Stimulated activated CD4-positive, alpha-beta T cell treated with anti-CD3 and anti-CD28 coated beads, Interleukin-1b, Interleukin-23, amount 100 ng/mL, for 24 hours (primary cell): Measurements from ENCODE around the gene GAD1.

ENCODE experiments used
- DNase-seq, 4 experiments: peaks; one replicate each; pipeline ENCODE4 v3.0.0-alpha.2; 2020; ENCODE audit warnings: low read depth in 4 of 4, low spot score in 1 of 4

The GAD1 gene

DNA sequence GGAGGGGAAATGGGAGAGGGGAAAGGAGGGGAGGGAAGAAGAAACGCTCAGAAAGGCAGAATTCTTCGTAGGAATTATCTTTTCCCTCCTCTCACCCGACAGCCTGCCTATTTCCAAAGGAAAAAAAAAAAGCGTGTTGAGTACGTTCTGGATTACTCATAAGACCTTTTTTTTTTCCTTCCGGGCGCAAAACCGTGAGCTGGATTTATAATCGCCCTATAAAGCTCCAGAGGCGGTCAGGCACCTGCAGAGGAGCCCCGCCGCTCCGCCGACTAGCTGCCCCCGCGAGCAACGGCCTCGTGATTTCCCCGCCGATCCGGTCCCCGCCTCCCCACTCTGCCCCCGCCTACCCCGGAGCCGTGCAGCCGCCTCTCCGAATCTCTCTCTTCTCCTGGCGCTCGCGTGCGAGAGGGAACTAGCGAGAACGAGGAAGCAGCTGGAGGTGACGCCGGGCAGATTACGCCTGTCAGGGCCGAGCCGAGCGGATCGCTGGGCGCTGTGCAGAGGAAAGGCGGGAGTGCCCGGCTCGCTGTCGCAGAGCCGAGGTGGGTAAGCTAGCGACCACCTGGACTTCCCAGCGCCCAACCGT, at the start of gene GAD1:
TSS of gene GAD1 (plus strand) at position 384 of the 589 bp plus-strand sequence. CDS start 1,705 bp downstream, outside the sequence.
- peak in 3 of 4 experiments; percentile 36 to 64 (median 48) for DNase-seq

- peak; percentile 7 to 36 (median 10) for DNase-seq
These were observed 46.6 kb upstream of the GAD1 start, which contains the start of gene ERICH2 for GRCh38 chr2:170770008-170770605. Gene ERICH2, plus strand, starts transcription at chr2:170770378. Its CDS starts 304 bp downstream, at chr2:170770682.

- DNase-seq: peak; percentile 25 to 63 (median 36)
These were observed 45.9 kb upstream of the GAD1 start for GRCh38 chr2:170770606-170771420.

GRCh38 chr2:170771421-170771937, 45.2 kb upstream of the GAD1 start:
- DNase-seq: no peak

DNA sequence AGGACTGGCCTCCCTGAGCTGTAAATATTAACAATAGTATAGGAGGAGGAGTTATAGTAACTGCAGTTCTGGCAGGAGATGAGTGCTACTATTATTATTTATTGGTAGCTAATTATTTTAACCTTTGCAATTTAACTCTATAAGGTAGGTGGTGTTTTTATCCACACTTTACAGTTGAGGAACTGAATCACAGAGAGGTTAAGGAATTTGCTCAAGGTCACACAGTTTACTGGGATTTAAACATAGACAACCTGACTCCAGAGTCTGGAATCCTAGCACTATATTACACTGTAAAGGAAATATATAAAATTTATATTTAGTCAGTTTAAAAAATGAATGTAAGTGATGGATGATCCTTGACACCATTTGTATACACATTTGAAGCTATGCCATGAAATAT, 44.4 kb upstream of the GAD1 start:
- DNase-seq: no peak

- DNase-seq: no peak
These were observed 42.6 kb upstream of the GAD1 start for GRCh38 chr2:170774074-170774473.

GRCh38 chr2:170778900-170779299, 37.8 kb upstream of the GAD1 start:
- DNase-seq: no peak

- no peak for DNase-seq
These were observed 37.4 kb upstream of the GAD1 start for GRCh38 chr2:170779304-170779703.

GRCh38 chr2:170782673-170783072, 34.0 kb upstream of the GAD1 start:
- DNase-seq: no peak

DNA sequence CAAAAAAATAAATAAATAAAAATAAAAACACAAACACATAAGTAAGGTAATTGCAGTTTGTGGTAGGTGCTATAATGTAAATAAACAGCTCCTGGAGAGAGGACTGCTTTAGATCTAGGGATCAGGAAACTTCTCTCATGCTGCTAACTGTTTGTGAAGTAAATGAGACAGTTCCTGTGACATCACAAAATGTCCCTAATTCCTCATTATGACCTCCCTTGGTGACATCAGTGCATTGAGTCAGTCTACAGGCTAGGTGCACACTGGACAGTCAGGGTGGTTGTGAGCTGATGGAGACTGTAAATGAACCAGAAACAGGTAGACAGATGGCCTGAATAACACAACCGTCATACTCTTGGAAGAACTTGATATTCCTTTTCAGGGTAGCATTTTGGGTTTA, 33.1 kb upstream of the GAD1 start:
- DNase-seq: no peak

DNA sequence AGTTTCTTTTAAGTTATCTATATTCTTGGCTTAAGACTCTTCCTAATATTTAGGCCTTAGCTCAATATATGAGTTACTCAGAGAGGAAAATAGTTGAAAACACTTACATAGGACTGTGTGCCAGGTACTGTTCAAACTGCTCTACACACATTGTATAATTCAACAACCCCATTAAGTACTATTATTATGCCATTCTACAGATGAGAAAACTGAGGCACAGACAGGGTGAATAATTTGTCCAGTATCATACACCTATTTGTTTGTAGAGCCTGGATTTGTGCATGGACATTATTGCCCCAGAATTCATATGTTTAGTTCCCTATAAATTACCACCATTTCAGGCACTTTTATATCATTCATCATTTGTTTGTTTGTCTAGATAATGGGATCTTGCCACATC, 17.7 kb upstream of the GAD1 start:
- no peak for DNase-seq

GRCh38 chr2:170806548-170806947, 10.1 kb upstream of the GAD1 start:
- no peak for DNase-seq

GRCh38 chr2:170812710-170813600, 3.7 kb upstream of the GAD1 start:
- DNase-seq: no peak

GRCh38 chr2:170813611-170814532, 2.8 kb upstream of the GAD1 start:
- no peak for DNase-seq

GRCh38 chr2:170814533-170815230, 2.0 kb upstream of the GAD1 start:
- no peak for DNase-seq

DNA sequence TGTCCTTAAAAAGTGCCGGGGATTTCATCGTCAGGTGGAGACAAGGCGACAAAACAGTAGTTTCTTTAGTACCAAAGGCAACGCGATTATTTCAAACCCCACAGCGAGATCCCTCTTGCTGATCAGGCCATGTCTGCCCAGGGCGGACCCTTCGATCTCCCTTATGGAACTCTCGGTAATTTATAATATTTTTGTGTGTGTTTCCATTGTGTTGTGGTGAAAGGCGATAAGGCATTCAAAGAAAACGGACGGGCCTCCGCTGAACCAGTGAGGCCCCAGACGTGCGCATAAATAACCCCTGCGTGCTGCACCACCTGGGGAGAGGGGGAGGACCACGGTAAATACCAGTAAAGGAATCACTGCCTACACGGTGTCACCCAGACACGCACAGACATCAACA, 1.4 kb upstream of the GAD1 start:
- no peak for DNase-seq

- peak; percentile 42 to 59 (median 52) for DNase-seq
These were observed 762 bp upstream of the GAD1 start for GRCh38 chr2:170815746-170816503.
